Tibial nerve (tissue), 4 donors: Measurements from ENCODE around the gene MTMR3. TPM values are rescaled to one million over a fixed set of nuclear protein-coding genes. Genes with fewer than 3 reads are reported as not detected.

Experiments
- DNase-seq, 2 donors: peaks; one replicate each; pipeline ENCODE4 v3.0.0-alpha.2; 2019; ENCODE audit warnings: low spot score in 2 of 2
- H3K27ac ChIP-seq, 4 donors: fragments of 200-600 bp; sonication (generic) in 3 of 4; one replicate each; pipeline ENCODE4 v1.5.1; 2017 to 2019; ENCODE audit warnings: mild to moderate bottlenecking in 1 of 4
- H3K27me3 ChIP-seq, 2 donors: fragments of 200-600 bp; sonication (generic) in 1 of 2; one replicate each; pipeline versions ENCODE4 v1.5.1 to v1.6.0; 2017 to 2019
- H3K36me3 ChIP-seq, 3 donors: fragments of 200-600 bp; sonication (generic); one replicate each; pipeline ENCODE4 v1.5.1; 2018 to 2019
- H3K4me1 ChIP-seq, 4 donors: fragments of 200-600 bp; sonication (generic) in 3 of 4; one replicate each; pipeline ENCODE4 v1.5.1; 2017 to 2019
- H3K4me3 ChIP-seq, 4 donors: fragments of 200-600 bp; sonication (generic) in 3 of 4; one replicate each; pipeline ENCODE4 v1.5.1; 2017 to 2019; ENCODE audit warnings: mild to moderate bottlenecking in 1 of 4, moderate library complexity in 1 of 4
- H3K9me3 ChIP-seq, 4 donors: fragments of 200-600 bp; sonication (generic) in 3 of 4; one replicate each; pipeline ENCODE4 v1.5.1; 2017 to 2019
- EP300 ChIP-seq, 2 donors: sonication (generic); formaldehyde crosslinking; IDR thresholded peaks; one replicate each; pipeline ENCODE4 v1.6.1; 2017; ENCODE audit warnings: antibody characterized with exemption in 2 of 2, mild to moderate bottlenecking in 1 of 2
- POLR2A ChIP-seq, 2 donors: fragments of 450-650 bp; IDR thresholded peaks; one replicate each; pipeline ENCODE4 v1.6.1; 2017; ENCODE audit warnings: antibody characterized with exemption in 2 of 2, mild to moderate bottlenecking in 2 of 2, moderate library complexity in 2 of 2
- WGBS, 2 donors: methylation state at CpG; one replicate each; pipeline ENCODE4 v1.1.5; 2018; 5-methylcytosine and 5-hydroxymethylcytosine counted together
- total RNA-seq, 4 donors: library from RNA; depleted of rRNA; stranded (reverse); fragments of >200 nt; gene quantifications; one replicate each; pipeline ENCODE4 v1.1.0, GENCODE V29; 2016
- TF ChIP-seq, protein P1 (sequence below), 5 experiments: fragments of 200-600 bp in 3 of 5; fragments of 450-650 bp in 2 of 5; sonication (generic) in 3 of 5; IDR thresholded peaks; one replicate each; pipeline ENCODE4 v1.5.1; 2016 to 2019; ENCODE audit warnings: antibody characterized with exemption in 5 of 5, mild to moderate bottlenecking in 3 of 5, moderate library complexity in 2 of 5

MTMR3 gene
- total RNA-seq, 4 donors from 2014 or later: 56.1 to 91.2 (median 74.5) TPM

DNA sequence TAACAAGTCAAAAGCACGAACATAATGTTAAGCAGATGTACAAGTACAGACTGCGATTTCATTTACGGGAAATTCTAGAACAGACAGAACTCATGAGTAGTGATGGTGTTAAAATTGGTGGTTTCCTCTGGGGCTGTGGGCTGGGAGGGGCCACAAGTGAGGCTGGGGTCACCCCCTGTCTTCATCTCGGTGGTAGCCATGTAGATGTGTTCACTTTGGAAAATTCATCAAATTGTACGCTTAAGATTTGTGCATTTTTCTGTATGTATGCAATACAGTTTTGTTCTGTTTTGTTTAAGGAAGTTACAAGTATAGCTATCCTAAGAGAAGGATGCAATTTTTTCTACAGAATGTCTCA lies 44.4 kb upstream of the MTMR3 start:
- Histone ChIP-seq H3K4me3 (peak overlapping the region; percentile 35 to 93 (median 88)), H3K36me3 (peaks cover 0 to 19% (median 0%) of the 10 kb centered on the region in 3 donors), H3K9me3 (no peaks in the 10 kb centered on the region), H3K27ac (peak overlapping the region; percentile 56 to 83 (median 76)), H3K4me1 (peaks cover 0 to 32% (median 11%) of the 10 kb centered on the region in 4 donors), H3K27me3 (no peaks in the 10 kb centered on the region)
- 20 to 35% methylated on average over 5 of the region's 5 CpGs for WGBS, 2 donors
- DNase-seq: no peak
- TF ChIP-seq, protein P1, sequence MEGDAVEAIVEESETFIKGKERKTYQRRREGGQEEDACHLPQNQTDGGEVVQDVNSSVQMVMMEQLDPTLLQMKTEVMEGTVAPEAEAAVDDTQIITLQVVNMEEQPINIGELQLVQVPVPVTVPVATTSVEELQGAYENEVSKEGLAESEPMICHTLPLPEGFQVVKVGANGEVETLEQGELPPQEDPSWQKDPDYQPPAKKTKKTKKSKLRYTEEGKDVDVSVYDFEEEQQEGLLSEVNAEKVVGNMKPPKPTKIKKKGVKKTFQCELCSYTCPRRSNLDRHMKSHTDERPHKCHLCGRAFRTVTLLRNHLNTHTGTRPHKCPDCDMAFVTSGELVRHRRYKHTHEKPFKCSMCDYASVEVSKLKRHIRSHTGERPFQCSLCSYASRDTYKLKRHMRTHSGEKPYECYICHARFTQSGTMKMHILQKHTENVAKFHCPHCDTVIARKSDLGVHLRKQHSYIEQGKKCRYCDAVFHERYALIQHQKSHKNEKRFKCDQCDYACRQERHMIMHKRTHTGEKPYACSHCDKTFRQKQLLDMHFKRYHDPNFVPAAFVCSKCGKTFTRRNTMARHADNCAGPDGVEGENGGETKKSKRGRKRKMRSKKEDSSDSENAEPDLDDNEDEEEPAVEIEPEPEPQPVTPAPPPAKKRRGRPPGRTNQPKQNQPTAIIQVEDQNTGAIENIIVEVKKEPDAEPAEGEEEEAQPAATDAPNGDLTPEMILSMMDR (IDR thresholded peaks at IDR 0.05): no peak
- TF ChIP-seq EP300 (IDR thresholded peaks at IDR 0.05) (no peak), POLR2A (IDR thresholded peaks at IDR 0.05) (no peak)

DNA sequence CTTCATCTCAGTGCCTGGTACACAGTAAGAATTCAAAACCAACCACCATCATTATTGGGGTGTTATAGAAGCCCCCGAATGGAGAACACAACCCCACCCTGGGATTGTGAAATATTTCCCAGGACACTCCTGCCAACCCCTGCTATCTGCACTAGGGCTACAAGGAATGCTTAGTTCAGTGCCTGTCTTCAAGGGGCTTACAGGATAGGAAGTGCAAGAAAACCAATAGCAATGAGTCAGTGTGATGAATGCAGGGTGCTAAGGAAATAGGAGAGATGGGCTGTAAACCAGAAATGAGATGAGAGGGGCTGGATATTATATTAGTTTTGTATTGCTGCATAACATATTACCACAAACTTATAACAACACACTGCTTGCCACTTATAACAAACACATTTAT lies 43.9 kb upstream of the MTMR3 start:
- no peak for DNase-seq
- H3K36me3 ChIP-seq: peaks cover 0 to 14% (median 0%) of the 10 kb centered on the region in 3 donors
- TF ChIP-seq, protein P1 (IDR thresholded peaks at IDR 0.05): no peak
- TF ChIP-seq EP300 (IDR thresholded peaks at IDR 0.05) (no peak), POLR2A (IDR thresholded peaks at IDR 0.05) (no peak)
- H3K4me3 ChIP-seq: no peak overlapping the region
- WGBS, 2 donors: 91 to 100% methylated on average over 1 of the region's 1 CpG
- no peaks in the 10 kb centered on the region for H3K9me3 ChIP-seq
- H3K27me3 ChIP-seq: no peaks in the 10 kb centered on the region
- peaks cover 0 to 32% (median 11%) of the 10 kb centered on the region in 4 donors for H3K4me1 ChIP-seq
- peak overlapping the region in 3 of 4 donors; percentile 56 to 83 (median 80) for H3K27ac ChIP-seq

DNA sequence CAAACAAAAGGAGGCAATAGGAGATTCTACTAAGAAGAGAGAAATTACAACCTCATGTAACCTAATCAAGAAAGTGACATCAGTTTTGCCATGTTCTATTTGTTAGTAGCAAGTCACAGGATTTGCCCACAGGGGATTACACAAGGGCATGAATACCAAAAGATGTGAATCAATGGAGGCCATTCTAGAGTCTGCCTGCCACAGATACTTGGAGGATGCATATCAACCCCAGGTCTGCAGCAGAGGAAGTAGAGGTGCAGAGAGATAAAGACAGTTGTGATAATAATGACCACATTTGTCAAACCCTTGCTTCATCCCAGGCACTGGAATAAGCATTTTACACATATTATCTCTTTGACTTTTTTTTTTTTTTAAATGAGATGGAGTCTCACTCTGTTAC lies 42.5 kb upstream of the MTMR3 start:
- Histone ChIP-seq H3K4me1 (peaks cover 0 to 32% (median 11%) of the 10 kb centered on the region in 4 donors), H3K4me3 (no peak overlapping the region), H3K27me3 (no peaks in the 10 kb centered on the region), H3K27ac (no peak overlapping the region), H3K36me3 (no peaks in the 10 kb centered on the region), H3K9me3 (no peaks in the 10 kb centered on the region)
- TF ChIP-seq, protein P1 (IDR thresholded peaks at IDR 0.05): no peak
- no peak for TF ChIP-seq EP300 (IDR thresholded peaks at IDR 0.05)
- TF ChIP-seq POLR2A (IDR thresholded peaks at IDR 0.05): no peak
- no peak for DNase-seq

DNA sequence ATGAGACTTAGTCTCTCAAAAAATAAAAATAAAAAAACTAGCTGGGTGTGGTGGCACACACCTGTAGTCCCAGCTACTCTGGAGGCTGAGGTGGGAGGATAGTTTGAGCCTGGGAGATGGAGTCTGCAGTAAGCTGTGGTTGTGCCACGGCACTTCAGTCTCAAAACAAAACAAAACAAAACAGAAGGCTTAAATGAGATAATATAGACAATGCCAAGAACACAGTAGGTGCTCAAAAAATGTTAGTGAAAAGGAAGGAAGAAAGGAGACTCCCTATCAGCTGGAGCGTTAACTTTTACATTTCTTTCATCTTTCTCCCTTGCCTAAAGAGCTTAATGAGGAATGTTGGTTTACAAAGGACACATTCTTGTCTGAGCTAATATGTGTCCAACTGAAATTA lies 40.8 kb upstream of the MTMR3 start:
- Histone ChIP-seq H3K36me3 (peaks cover 0 to 2% (median 0%) of the 10 kb centered on the region in 3 donors), H3K4me1 (peaks cover 0 to 18% (median 7%) of the 10 kb centered on the region in 4 donors), H3K9me3 (peaks cover 0 to 8% (median 0%) of the 10 kb centered on the region in 4 donors), H3K4me3 (no peak overlapping the region), H3K27ac (peak overlapping the region in 2 of 4 donors; percentile 1 to 9), H3K27me3 (no peaks in the 10 kb centered on the region)
- no peak for DNase-seq
- TF ChIP-seq POLR2A (IDR thresholded peaks at IDR 0.05) (no peak), EP300 (IDR thresholded peaks at IDR 0.05) (no peak)
- TF ChIP-seq, protein P1 (IDR thresholded peaks at IDR 0.05): no peak
- WGBS, 2 donors: 70% methylated on average over 2 of the region's 2 CpGs

DNA sequence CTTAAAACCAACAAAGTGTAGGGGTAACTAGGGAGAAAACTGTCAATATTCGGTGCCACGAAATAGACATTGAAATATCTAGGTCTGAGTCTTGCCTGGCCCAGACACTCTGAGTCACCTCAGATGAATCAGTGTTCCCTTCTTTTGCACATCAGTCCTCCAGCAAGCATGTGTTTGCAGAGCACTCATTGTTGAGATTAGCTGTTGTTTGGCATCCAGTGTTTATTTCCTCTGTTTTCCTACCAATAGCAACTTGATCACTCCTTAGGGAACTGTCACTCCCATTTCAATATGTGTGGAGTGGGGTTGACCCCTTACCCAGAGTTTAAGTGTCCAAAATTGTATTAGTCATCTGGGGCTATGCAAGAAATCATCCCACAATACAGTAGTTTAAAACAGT lies 40.2 kb upstream of the MTMR3 start:
- peak overlapping the region in 2 of 4 donors; percentile 1 to 9 for H3K27ac ChIP-seq

More for the DNA sequence above, 40.2 kb upstream of the MTMR3 start:
- TF ChIP-seq POLR2A (IDR thresholded peaks at IDR 0.05) (no peak), EP300 (IDR thresholded peaks at IDR 0.05) (peak in 1 of 2 donors; percentile 46)
- TF ChIP-seq, protein P1 (IDR thresholded peaks at IDR 0.05): no peak
- 49 to 67% methylated on average over 2 of the region's 2 CpGs for WGBS, 2 donors
- peak in 1 of 2 donors; percentile 20 for DNase-seq
- peaks cover 0 to 8% (median 0%) of the 10 kb centered on the region in 4 donors for H3K9me3 ChIP-seq
- no peaks in the 10 kb centered on the region for H3K27me3 ChIP-seq
- no peak overlapping the region for H3K4me3 ChIP-seq
- H3K4me1 ChIP-seq: peaks cover 0 to 13% (median 2%) of the 10 kb centered on the region in 4 donors
- H3K36me3 ChIP-seq: peaks cover 0 to 2% (median 0%) of the 10 kb centered on the region in 3 donors
